OCI-M2 (cell line): ENCODE results near the gene TCEAL3.
"Not testable (repeated sequence)": the region's sequence is repeated elsewhere in the genome, so short reads cannot be mapped to it uniquely, and the experiment has no call there.

Experiments
- DNase-seq: peaks from one replicate; lab custom pipeline; 2025; ENCODE audit not compliant: unreplicated experiment; lab: John Stamatoyannopoulos, UW

The TCEAL3 gene, protein sequence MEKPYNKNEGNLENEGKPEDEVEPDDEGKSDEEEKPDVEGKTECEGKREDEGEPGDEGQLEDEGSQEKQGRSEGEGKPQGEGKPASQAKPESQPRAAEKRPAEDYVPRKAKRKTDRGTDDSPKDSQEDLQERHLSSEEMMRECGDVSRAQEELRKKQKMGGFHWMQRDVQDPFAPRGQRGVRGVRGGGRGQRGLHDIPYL

DNA sequence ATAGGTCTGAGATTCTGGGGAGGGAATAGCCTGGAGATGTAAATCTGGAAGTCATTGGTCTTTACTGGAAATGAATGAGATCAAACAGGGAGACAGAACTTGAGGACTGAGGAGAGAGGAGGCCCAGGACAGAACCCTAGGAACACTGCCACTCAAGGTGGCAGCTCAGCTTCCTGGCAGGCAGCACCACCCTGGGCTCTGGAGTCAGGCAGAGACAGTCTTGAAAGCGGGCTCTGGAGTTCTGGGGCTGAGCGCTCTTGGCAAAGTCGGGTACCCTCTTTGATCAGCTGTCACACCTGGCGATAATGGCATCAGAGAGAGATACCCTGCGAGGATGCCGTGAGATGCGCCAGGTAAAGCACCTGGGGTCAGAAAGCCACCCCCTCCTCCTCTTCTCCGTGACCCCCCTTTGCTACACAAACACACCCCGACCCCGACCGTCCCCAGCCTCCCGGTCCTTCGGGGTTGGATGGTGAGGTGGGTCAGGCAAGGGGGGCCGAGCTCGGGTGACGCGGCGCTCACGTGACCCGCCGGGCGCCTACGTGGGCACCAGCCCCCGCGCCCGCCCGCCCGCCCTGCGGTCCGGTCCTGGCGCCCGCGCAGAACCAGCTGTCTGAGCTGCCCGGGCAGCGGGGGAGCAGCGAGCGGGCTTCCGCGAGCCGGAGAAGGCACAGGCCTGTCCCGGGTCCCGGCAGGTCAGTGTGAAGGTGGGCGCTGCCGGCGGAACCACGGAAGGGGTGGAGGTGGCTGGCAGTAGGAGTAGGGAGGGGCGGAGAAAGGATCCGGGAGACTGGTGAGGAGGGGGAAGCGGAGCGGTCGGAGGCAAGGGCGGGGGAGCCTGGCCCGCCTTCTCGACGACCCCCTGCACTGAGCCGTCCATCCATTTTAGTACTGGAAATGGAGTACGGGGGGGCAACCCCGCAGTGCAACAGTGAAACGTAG lies at the start of gene TCEAL3:
TSS of gene TCEAL3 (plus strand) at position 600 of the 942 bp plus-strand sequence. CDS start 1,102 bp downstream, outside the sequence.
- no peak for DNase-seq

DNA sequence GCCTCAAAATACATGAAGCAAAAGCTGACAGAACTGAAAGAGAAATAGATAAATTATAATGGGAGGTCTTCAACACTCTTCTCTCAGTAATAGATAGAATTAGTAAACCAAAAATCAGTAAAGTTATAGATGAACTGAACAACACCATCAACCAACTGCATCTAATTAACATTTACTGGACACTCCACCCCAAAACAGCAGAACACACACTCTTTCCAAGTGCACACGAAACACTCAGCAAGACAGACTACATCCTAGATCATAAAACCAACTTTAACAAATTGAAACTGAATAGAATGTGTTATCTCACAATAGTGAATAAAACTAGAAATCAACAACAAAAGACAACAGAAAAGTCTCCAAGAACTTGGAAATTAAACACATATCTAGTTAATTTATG lies 47.5 kb upstream of the TCEAL3 start:
- no peak for DNase-seq

DNA sequence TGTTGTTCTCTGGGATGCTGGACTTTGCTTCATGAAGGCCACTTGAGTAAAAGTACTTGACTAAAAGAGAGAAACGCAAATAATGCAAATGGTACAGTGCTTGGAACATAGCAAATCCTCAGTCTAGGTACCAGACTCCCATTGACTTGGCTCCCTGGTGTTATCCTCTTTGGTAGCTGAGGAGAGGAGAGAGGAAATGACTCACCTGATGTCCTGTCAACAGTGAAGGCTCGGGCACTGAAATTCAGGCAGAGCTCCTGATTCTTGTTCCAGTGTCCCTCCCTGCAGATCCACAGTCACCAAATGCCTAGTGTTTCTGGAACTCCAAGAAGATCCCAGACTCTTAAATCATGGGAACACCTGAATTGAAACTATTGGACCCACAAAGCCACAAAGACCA lies 45.0 kb upstream of the TCEAL3 start:
- no peak for DNase-seq

DNA sequence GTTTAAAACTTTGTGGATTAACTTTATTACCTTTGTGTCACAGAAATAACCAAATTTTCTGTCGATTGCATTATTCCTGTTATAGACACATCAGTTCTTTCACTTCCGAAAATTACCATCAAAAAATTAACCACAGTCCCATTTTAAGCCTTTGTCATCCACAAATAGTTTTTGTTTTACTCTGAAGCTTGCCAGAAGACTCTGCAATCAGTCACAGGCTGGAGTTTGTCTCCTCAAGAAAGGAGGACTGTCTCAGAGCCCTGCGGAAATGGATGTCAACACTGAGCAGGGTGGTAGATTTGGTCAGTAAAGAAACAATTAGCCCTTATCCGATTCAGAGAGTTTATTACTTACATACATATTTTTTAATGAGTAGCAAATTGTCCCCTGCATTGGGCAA lies 42.6 kb upstream of the TCEAL3 start:
- no peak for DNase-seq

DNA sequence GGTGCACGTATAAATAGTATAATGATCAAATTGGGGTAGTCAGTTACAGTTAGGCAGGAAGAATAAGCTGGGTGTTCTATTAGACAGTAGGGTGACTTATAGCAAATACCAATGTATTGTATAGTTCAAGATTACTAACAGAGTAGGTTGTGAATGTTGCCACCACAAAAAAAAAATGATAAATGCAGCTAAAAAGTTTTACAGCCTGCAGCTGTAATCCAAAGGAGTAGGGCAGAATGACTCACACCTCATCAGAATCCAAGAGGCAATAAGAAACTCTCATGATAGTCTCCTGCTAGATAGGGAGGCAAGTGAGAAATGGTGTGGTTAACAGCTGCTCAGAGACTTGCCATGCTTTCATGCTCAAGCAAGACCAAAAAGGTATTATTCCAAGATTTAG lies 42.0 kb upstream of the TCEAL3 start:
- DNase-seq: no peak

DNA sequence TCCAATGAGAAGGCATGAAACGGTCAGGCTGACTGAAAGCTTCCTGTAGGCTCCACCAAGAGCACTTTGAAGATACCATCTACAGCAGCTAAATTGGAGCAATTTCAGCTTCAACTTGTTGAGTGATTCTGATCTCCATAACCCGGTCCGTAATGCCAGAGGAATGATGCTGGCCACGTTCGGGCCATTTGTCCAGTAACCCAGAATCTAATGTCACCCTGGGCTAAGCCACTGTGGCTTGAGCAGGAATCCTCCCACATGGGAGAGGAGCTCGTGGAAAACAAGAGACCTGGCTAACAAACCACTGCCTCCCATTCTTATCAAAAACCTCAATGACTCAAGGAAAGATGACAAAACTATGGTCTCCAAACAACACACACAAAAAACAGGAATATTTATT lies 36.6 kb upstream of the TCEAL3 start:
- DNase-seq: no peak

DNA sequence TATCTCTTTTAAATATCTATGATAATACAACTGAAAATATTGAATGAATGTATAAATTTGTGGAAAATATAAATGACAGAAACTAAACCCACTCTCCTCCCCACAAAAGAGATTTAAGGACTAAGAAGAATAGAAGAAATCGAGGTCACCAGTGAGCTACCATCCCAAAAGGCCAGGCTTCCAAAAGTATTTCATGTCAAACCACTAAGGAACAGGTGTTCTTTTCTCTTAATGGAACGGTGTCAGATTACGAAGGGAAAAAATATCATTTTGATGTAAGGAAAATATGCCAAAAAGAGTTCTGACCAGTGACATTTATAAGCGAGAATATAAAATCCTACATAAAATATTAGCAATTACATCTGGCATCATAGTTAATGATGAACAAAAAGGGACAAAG lies 36.0 kb upstream of the TCEAL3 start:
- no peak for DNase-seq

DNA sequence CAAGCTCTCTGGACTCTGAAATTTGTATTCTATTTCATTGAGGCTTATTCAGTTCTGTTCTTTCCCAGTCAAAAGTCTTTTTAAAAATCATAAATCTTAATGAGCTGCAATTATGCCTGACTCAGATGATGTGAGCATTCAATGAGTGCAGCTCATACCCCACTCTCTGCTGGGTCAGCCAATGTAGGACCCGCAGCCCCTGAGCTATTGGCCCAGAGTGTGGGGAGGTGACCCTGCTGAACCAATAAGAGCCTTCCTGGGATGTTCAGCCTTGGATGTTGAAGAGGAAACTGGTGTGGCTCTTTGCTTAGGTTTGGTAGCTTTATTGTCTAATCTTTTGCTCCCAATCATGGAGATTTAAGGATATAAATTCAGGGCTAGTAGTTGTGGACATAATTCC lies 34.6 kb upstream of the TCEAL3 start:
- no peak for DNase-seq

DNA sequence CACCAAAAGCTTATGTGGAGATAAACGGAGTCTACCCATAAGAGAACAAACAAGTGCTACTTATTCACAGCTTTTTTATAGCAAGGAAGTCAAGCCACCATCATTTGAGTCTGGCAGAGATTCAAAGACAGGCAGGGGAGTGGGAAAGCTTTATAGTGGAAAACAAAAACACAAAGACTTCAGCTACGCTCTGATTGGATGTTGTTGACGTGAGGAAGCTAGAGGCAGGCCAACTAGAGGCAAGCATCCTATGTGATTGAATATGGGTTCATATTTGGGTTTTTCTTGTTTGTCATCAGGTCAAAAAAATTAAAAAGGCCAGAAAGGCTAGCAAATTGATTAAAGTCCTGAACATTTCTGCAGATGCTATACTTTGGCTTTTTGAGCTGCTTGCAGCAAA lies 23.2 kb upstream of the TCEAL3 start:
- DNase-seq: no peak

DNA sequence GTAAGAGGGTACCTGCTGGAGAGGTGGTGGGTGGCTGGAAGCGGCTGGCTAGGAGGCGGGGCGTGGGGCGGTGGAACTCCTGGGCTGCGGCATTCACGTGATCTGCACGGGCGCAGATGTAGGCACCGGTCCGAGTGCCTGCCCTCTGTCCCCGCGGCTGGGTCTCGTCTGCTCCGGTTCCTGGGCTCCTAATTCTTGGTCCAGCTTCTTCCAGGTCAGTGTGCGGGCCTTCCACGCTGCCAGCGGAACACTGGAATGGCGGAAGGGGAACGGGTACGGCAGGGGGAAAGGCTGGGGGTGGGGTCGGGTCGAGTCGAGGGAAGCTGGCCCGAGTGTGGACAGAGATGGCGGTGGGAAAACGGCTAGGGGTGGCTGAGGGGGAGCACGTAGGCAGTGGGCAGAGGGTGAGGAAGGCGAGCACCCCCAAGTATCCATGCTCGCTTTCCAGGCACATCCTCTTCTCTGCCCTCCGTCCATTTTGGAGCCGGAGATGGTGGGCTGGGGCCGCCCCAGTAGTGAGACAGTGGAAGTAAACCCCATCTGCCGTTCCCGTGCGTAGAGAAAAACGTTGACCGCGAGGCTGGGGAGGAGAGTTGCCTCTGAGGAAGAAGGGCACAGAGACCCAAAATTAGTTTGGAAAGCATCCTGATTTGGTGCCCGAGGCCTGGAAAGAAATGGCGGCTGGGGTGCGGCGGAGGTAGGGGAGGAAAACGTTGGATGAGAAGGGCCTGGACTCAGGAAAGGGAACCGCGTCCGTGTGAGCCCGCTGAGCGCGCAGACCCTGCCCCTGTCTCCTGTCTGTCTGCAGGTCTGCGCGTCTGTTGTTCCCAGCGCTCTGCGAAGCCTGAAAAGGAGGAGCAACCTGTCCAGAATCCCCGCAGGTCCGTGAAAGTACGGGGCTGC lies 22.1 kb upstream of the TCEAL3 start, which contains the start of gene TCEAL4:
TSS of gene TCEAL4 (plus strand) at position 105 of the 903 bp plus-strand sequence. CDS start 1,161 bp downstream, outside the sequence.
- DNase-seq: no peak

DNA sequence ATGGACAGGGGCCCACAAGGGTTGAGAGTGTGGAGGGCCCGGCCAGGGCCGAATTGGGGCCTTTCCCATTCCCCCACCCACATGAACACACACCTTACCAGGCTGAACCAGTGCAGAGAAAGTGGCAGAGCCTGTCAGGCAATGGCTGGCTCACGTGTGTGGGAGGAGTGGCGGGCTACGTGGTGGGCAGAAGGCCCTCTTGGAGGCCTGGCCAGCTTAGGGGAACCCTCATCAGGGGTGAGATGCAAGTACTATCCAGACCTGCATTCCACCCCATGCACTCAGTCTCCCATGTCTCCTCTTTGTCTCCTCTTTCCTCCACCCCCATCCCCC lies 21.5 kb upstream of the TCEAL3 start:
- no peak for DNase-seq

DNA sequence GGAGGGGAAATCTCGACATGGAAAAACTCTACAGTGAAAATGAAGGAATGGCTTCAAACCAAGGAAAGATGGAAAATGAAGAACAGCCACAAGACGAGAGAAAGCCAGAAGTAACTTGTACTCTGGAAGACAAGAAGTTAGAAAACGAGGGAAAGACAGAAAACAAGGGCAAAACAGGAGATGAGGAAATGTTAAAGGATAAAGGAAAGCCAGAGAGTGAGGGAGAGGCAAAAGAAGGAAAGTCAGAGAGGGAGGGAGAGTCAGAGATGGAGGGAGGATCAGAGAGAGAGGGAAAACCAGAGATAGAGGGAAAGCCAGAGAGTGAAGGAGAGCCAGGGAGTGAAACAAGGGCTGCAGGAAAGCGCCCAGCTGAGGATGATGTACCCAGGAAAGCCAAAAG lies 21.1 kb upstream of the TCEAL3 start:
- DNase-seq: no peak

DNA sequence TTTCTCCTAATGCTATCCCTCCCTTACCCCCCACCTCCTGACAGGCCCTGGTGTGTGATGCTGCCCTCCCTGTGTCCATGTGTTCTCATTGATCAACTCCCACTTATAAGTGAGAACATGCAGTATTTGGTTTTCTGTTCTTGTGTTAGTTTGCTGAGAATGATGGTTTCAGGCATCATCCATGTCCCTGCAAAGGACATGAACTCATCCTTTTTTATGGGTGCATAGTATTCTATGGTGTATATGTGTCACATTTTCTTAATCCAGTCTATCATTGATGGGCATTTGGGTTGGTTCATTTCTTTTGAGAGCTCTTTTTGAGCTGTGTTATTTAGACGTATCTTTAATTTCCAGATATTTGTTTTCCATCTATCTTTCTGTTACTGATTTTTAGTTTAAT lies 15.5 kb upstream of the TCEAL3 start:
- not testable (repeated sequence) for DNase-seq

DNA sequence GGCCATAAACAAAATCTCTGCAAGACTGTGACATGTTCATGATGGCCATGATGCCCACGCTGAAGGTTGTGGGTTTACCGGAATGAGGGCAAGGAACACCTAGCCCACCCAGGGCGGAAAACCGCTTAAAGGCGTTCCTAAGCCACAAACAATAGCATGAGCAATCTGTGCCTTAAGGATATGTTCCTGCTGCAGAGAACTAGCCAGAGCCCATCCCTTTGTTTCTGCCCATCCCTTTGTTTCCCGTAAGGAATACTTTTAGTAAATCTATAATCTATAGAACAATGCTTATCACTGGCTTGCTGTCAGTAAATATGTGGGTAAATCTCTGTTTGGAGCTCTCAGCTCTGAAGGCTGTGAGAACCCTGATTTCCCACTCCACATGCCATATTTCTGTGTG lies 12.6 kb upstream of the TCEAL3 start:
- DNase-seq: not testable (repeated sequence)

DNA sequence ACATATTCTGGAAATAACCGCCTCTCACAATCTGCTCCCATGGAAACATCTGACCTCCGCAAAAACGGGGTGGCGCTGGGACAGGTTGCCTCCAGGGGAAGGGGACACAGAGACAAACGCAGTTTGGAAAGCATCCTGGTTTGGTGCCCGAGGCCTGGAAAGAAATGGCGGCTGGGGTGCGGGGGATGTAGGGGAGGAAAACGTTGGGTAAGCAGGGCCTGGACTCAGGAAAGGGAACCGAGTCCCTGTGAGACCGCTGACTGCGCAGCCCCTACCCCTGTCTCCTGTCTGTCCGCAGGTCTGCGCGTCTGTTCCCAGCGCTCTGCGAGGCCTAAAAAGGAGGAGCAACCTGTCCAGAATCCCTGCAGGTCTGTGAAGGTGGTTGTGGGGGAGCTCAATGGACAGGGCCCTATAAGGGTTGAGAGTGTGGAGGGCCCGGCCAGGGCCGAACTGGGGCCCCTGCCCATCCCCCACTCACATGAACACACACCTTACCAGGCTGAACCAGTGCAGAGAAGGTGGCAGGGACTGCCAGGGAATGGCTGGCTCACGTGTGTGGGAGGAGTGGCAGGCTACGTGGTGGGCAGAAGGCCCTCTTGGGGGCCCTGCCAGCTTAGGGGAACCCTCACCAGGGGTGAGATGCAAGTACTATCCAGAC lies 672 bp downstream of the TCEAL3 start:
- no peak for DNase-seq

DNA sequence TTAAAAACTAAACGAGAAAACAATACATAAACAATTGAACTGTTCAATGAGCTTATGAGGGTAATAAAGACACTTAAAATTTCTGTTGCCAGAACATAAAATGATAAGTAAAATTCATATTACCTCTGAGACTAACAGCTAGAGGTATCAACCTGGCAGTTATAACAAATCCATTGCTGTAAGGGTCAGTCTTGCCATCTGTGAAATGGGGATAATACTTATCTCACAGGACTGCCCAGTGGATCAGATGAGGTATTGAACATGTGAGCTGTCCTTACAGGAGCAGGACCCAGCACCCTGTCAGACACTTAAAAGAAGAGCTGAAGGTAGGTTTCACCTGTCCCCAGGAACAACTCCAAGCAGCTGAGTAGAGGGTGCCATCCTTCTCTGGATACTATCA lies 2.5 kb downstream of the TCEAL3 start:
- DNase-seq: no peak

DNA sequence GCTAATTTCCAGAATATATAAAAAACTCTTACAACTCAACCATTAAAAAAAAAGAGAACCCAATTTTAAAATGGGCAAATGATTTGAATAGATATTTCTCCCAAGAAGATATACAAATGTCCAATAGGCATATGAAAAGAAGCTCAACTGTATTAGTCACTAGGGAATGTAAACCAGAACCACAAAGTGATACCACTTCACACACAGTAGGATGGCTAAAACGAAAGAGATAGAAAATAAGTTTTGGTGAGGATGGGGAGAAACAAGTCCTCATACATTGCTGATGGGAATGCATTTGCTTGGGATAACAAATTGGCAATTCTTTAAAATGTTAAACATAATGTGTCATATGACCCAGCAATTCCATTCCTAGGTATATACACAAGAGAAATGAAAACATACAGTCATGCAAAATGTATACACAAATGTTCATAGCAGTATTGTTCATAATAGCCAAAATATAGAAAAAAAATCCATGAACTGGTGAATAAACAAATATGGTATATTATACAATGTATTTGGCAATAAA lies 5.7 kb downstream of the TCEAL3 start:
- DNase-seq: no peak

DNA sequence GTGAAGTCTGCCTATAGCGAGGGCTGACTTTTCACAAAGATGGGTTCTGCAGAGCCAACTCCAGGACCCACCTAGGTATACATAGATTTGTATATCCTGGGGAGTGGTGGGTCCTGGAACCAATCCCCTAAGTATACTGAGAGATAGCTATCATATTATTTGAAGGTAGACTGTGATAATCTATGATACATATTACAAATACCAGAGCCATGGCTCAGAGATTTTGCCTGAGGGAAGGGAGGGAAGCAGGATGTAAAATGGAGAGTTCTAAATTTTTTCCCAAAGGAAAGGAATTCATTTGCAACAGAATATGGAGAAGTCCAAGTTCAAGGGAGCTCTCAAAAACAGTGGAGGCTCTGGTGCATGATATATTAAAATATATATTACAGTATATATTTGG lies 7.2 kb downstream of the TCEAL3 start:
- no peak for DNase-seq

DNA sequence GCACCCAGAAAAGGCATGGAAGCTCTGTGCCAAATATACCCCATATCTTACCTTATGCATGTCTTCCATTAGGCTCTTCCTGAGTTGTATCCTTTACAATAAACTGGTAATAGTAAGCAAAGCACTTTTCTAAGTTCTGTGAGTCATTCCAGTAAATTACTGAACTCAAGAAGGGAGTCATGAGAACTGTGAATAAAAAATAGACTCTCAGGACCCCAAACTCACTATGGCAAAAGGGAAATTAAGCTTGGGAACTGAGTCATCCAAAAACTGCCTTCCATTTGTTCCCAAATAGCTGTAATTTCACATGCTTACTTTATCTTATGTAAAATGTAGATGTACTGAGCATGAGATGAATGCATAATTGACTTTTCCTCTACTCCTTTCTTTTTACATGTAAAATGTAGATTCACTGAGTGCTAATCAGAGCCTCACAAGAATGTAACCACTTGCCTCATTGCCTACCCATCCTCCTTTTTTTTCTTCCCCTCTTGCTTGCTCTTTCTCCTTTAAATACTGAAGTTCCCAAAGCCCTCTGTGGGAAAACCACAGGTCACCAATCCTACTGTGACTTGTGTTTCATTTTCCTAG lies 8.1 kb downstream of the TCEAL3 start:
- no peak for DNase-seq

DNA sequence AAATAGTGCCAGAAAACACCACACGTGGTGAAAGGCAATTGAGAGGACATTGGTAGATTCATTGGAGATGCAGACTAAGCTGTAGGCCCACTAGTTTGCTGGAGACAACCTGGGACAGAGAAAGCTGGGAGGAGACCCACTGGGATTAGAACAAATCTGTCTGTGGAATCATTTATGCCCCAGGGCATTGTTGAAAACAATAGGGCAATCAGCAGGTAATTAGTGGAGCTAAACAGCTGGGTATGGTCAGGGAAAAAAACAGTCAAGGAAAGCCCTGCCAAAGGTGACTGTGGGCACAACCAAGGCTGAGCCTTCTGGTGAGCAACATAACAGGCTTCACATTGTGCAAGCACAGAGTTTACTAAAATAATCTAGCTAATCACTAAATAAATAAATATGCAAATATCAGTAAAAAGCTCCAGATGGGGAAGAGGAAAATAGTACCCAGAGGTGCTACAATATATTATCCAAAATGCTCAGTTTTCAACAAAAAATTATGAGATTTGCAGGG lies 9.0 kb downstream of the TCEAL3 start:
- no peak for DNase-seq
